ENCODE results near the gene EFTUD2.

EFTUD2 gene

GRCh38 chr17:44848257-44848795 is 50.9 kb downstream of the EFTUD2 start:
- H3K4me1 Mint-ChIP-seq = peaks cover 14% of the 10 kb centered on the region in 2 donors
- peak overlapping the region; percentile 7 for H3K27ac Mint-ChIP-seq
- no peak overlapping the region for H3K4me3 Mint-ChIP-seq
- no peaks in the 10 kb centered on the region for H3K27me3 Mint-ChIP-seq
- ATAC-seq (replicated peaks) (no peak), DNase-seq (no peak)
- H3K9me3 Mint-ChIP-seq = no peaks in the 10 kb centered on the region
- peaks cover 28 to 35% of the 10 kb centered on the region in 2 donors for H3K36me3 Mint-ChIP-seq

GRCh38 chr17:44847586-44847985 is 51.7 kb downstream of the EFTUD2 start, which contains the start of gene HIGD1B:
HIGD1B (plus strand) TSS chr17:44847883; CDS start chr17:44848153, 270 bp downstream.
- ATAC-seq (replicated peaks) (no peak), DNase-seq (no peak)
- Mint-ChIP-seq H3K27me3 (no peaks in the 10 kb centered on the region), H3K4me1 (peaks cover 14% of the 10 kb centered on the region in 2 donors), H3K9me3 (no peaks in the 10 kb centered on the region), H3K36me3 (peaks cover 21 to 31% of the 10 kb centered on the region in 2 donors), H3K4me3 (no peak within 1 kb of the TSS), H3K27ac (peak within 1 kb of the TSS; percentile 7)

- DNase-seq (no peak), ATAC-seq (replicated peaks) (no peak)
- Mint-ChIP-seq H3K27ac (peak overlapping the region; percentile 47), H3K9me3 (no peaks in the 10 kb centered on the region), H3K4me1 (peaks cover 13% of the 10 kb centered on the region in 2 donors), H3K36me3 (peaks cover 16 to 21% of the 10 kb centered on the region in 2 donors), H3K27me3 (no peaks in the 10 kb centered on the region), H3K4me3 (no peak overlapping the region)
These were observed 53.0 kb downstream of the EFTUD2 start for GRCh38 chr17:44846206-44846605.

GRCh38 chr17:44844390-44844830 is 54.8 kb downstream of the EFTUD2 start:
- Mint-ChIP-seq H3K27me3 (no peaks in the 10 kb centered on the region), H3K36me3 (peaks cover 4 to 6% of the 10 kb centered on the region in 2 donors)

GRCh38 chr17:44842748-44843147 is 56.5 kb downstream of the EFTUD2 start:
- H3K9me3 Mint-ChIP-seq = no peaks in the 10 kb centered on the region
- peaks cover 5 to 6% of the 10 kb centered on the region in 2 donors for H3K4me1 Mint-ChIP-seq
- H3K27me3 Mint-ChIP-seq = no peaks in the 10 kb centered on the region
- peaks cover 2 to 6% of the 10 kb centered on the region in 2 donors for H3K36me3 Mint-ChIP-seq
- DNase-seq (no peak), ATAC-seq (replicated peaks) (no peak)
- no peak overlapping the region for H3K27ac Mint-ChIP-seq
- H3K4me3 Mint-ChIP-seq = no peak overlapping the region

More at GRCh38 chr17:44844390-44844830, 54.8 kb downstream of the EFTUD2 start:
- no peak for DNase-seq
- no peak overlapping the region for H3K4me3 Mint-ChIP-seq
- no peak for ATAC-seq (replicated peaks)
- H3K9me3 Mint-ChIP-seq = no peaks in the 10 kb centered on the region
- H3K27ac Mint-ChIP-seq = peak overlapping the region; percentile 42
- H3K4me1 Mint-ChIP-seq = peaks cover 5 to 6% of the 10 kb centered on the region in 2 donors

GRCh38 chr17:44840936-44841335 is 58.3 kb downstream of the EFTUD2 start:
- ATAC-seq (replicated peaks) (peak in 1 of 2 donors; percentile 74), DNase-seq (no peak)
- peaks cover 0 to 5% of the 10 kb centered on the region in 2 donors for H3K27me3 Mint-ChIP-seq
- H3K4me1 Mint-ChIP-seq = peaks cover 5 to 6% of the 10 kb centered on the region in 2 donors
- no peaks in the 10 kb centered on the region for H3K9me3 Mint-ChIP-seq
- H3K27ac Mint-ChIP-seq = no peak overlapping the region
- H3K4me3 Mint-ChIP-seq = no peak overlapping the region
- no peaks in the 10 kb centered on the region for H3K36me3 Mint-ChIP-seq

- Mint-ChIP-seq H3K4me1 (peaks cover 5 to 6% of the 10 kb centered on the region in 2 donors), H3K27me3 (peaks cover 2 to 8% of the 10 kb centered on the region in 2 donors), H3K9me3 (no peaks in the 10 kb centered on the region), H3K36me3 (no peaks in the 10 kb centered on the region), H3K27ac (no peak overlapping the region), H3K4me3 (no peak overlapping the region)
- ATAC-seq (replicated peaks) = peak in 1 of 2 donors; percentile 38
- DNase-seq = no peak
These were observed 59.0 kb downstream of the EFTUD2 start for GRCh38 chr17:44840274-44840673.

GRCh38 chr17:44837196-44837595 is 62.0 kb downstream of the EFTUD2 start:
- ATAC-seq (replicated peaks) = no peak
- no peak overlapping the region for H3K27ac Mint-ChIP-seq

GRCh38 chr17:44832805-44833204 is 66.4 kb downstream of the EFTUD2 start:
- Mint-ChIP-seq H3K4me3 (no peak overlapping the region), H3K9me3 (no peaks in the 10 kb centered on the region), H3K36me3 (no peaks in the 10 kb centered on the region), H3K27ac (no peak overlapping the region), H3K4me1 (peaks cover 8 to 16% of the 10 kb centered on the region in 2 donors), H3K27me3 (peaks cover 31 to 54% of the 10 kb centered on the region in 2 donors)
- DNase-seq (no peak), ATAC-seq (replicated peaks) (no peak)

More at GRCh38 chr17:44837196-44837595, 62.0 kb downstream of the EFTUD2 start:
- Mint-ChIP-seq H3K9me3 (no peaks in the 10 kb centered on the region), H3K27me3 (peaks cover 19 to 30% of the 10 kb centered on the region in 2 donors), H3K4me1 (peaks cover 5 to 6% of the 10 kb centered on the region in 2 donors), H3K4me3 (no peak overlapping the region), H3K36me3 (no peaks in the 10 kb centered on the region)
- no peak for DNase-seq

- H3K36me3 Mint-ChIP-seq = no peaks in the 10 kb centered on the region
- H3K27me3 Mint-ChIP-seq = peaks cover 41 to 60% of the 10 kb centered on the region in 2 donors
- no peak overlapping the region for H3K27ac Mint-ChIP-seq
- H3K4me1 Mint-ChIP-seq = peaks cover 8 to 16% of the 10 kb centered on the region in 2 donors
- no peak for DNase-seq
- H3K9me3 Mint-ChIP-seq = no peaks in the 10 kb centered on the region
- H3K4me3 Mint-ChIP-seq = no peak overlapping the region
- no peak for ATAC-seq (replicated peaks)
These were observed 67.9 kb downstream of the EFTUD2 start for GRCh38 chr17:44831371-44831770.

GRCh38 chr17:44830359-44831288 is 68.6 kb downstream of the EFTUD2 start:
- DNase-seq (no peak), ATAC-seq (replicated peaks) (peak; percentile 42 to 44)
- H3K4me1 Mint-ChIP-seq = peaks cover 8 to 16% of the 10 kb centered on the region in 2 donors
- H3K36me3 Mint-ChIP-seq = no peaks in the 10 kb centered on the region
- H3K27ac Mint-ChIP-seq = peak overlapping the region; percentile 47
- peak overlapping the region; percentile 70 to 71 for H3K4me3 Mint-ChIP-seq
- H3K9me3 Mint-ChIP-seq = no peaks in the 10 kb centered on the region
- H3K27me3 Mint-ChIP-seq = peaks cover 41 to 60% of the 10 kb centered on the region in 2 donors

- Mint-ChIP-seq H3K4me1 (peaks cover 8 to 16% of the 10 kb centered on the region in 2 donors), H3K27ac (peak within 1 kb of the TSS; percentile 47), H3K27me3 (peaks cover 37 to 52% of the 10 kb centered on the region in 2 donors), H3K36me3 (no peaks in the 10 kb centered on the region), H3K4me3 (peak within 1 kb of the TSS; percentile 79 to 86), H3K9me3 (no peaks in the 10 kb centered on the region)
- ATAC-seq (replicated peaks) (peak; percentile 55 to 70), DNase-seq (peak; percentile 1)
These were observed 69.5 kb downstream of the EFTUD2 start, which contains the start of gene GJC1 for GRCh38 chr17:44829523-44830358. GJC1 (minus strand) TSS chr17:44830287; CDS start chr17:44805817, 24,470 bp downstream.

GRCh38 chr17:44828919-44829522 is 70.2 kb downstream of the EFTUD2 start:
- H3K4me1 Mint-ChIP-seq = peaks cover 8 to 16% of the 10 kb centered on the region in 2 donors
- no peak for DNase-seq
- peak overlapping the region; percentile 20 for H3K27ac Mint-ChIP-seq
- H3K27me3 Mint-ChIP-seq = peaks cover 36 to 45% of the 10 kb centered on the region in 2 donors
- peak; percentile 8 to 20 for ATAC-seq (replicated peaks)
- H3K4me3 Mint-ChIP-seq = peak overlapping the region; percentile 79 to 86
- H3K36me3 Mint-ChIP-seq = no peaks in the 10 kb centered on the region
- no peaks in the 10 kb centered on the region for H3K9me3 Mint-ChIP-seq
